ENCODE results near the gene NCOR2. TPM values are rescaled to one million over a fixed set of nuclear protein-coding genes. Genes with fewer than 3 reads are reported as not detected.

NCOR2 gene
- total and polyA plus RNA-seq, 2 of the 4 experiments (the other 2 are of a cell fraction) = 12.9 to 40.8 TPM

GRCh38 chr12:124616394-124617221 lies 49.2 kb upstream of the NCOR2 start (continued):
- no peak for TF ChIP-seq SMC3 (IDR thresholded peaks at IDR 0.05; ENCODE audit: low read depth, low read length)

- H2BK5ac ChIP-seq (ENCODE audit: low read depth, low read length, poor library complexity, severe bottlenecking) = no peak overlapping the region
- peaks cover 9% of the 10 kb centered on the region for H3K9me3 ChIP-seq (ENCODE audit: control insufficient read depth, insufficient read depth, low read length)
- H3K56ac ChIP-seq (ENCODE audit: extremely low read depth, insufficient read depth, low read length) = no peak overlapping the region
- no peak overlapping the region for H3K14ac ChIP-seq (replicated peaks; ENCODE audit: low read depth, low read length)
- H2AK9ac ChIP-seq (replicated peaks; ENCODE audit: low read depth, low read length, poor library complexity) = no peak overlapping the region
- H3K9ac ChIP-seq (ENCODE audit: low read depth, low read length) = no peak overlapping the region
- no peak overlapping the region for H3K4ac ChIP-seq (ENCODE audit: low read depth, low read length)
- no peaks in the 10 kb centered on the region for H3K79me1 ChIP-seq (ENCODE audit: low read depth in 1 of 2, low read length in 2 of 2)
- no peak overlapping the region for H2BK120ac ChIP-seq (ENCODE audit: low read depth, low read length)
- H3K18ac ChIP-seq (ENCODE audit: low read depth, low read length) = no peak overlapping the region
- no peak overlapping the region for H2BK20ac ChIP-seq (ENCODE audit: low read depth, low read length)
- H3K23ac ChIP-seq (ENCODE audit: low read depth, low read length) = no peak overlapping the region
- no peak overlapping the region for H2AK5ac ChIP-seq (ENCODE audit: low read depth, low read length)
- ChIA-PET POLR2A (ENCODE audit: unreplicated experiment) (no interaction called here), CTCF (no interaction called here)
- H4K5ac ChIP-seq (ENCODE audit: low read depth, low read length) = no peak overlapping the region
- no TSS peak for BruUV-seq (replicated peaks)
- H3K4me3 ChIP-seq (ENCODE audit: insufficient read depth, low read depth, low read length) = no peak overlapping the region
- H4K20me1 ChIP-seq (ENCODE audit: insufficient read depth, low read length) = no peaks in the 10 kb centered on the region
- H3K27me3 ChIP-seq (ENCODE audit: control insufficient read depth, insufficient read depth, low read length) = peaks cover 29% of the 10 kb centered on the region
- H3K9me1 ChIP-seq (ENCODE audit: insufficient read depth, low read length) = 0 out of 2 replicates have a peak, but pooled peaks cover 3% of the 10 kb centered on the region
- H3K4me1 ChIP-seq (ENCODE audit: control insufficient read depth, insufficient read depth, low read length) = no peaks in the 10 kb centered on the region
- WGBS, 2 experiments (ENCODE audit: extremely low coverage in 2 of 2, insufficient read length in 1 of 2) = 60% methylated on average over 2 of the region's 6 CpGs; no CpG with 5 or more reads in 1 of the 2 experiments
- H3K36me3 ChIP-seq (ENCODE audit: control insufficient read depth, insufficient read depth, low read length) = no peaks in the 10 kb centered on the region
- no peak overlapping the region for H4K8ac ChIP-seq (ENCODE audit: low read depth in 2 of 2, low read length in 2 of 2)
- intact Hi-C loops (cut with micrococcal nuclease) = no loop called here
- H3K4me2 ChIP-seq (ENCODE audit: low read depth, low read length) = no peak overlapping the region
- dilution Hi-C loops (cut with HindIII; ENCODE audit: low sequenced_read_pairs, unreplicated experiment) = no loop called here
- H2BK15ac ChIP-seq (ENCODE audit: low read depth, low read length) = no peak overlapping the region
- H4K91ac ChIP-seq (ENCODE audit: insufficient read depth, low read depth, low read length) = no peak overlapping the region
- no peak for ATAC-seq (ENCODE audit: low read depth)
- DNase-seq = no peak
- in situ Hi-C loops (cut with MboI; ENCODE audit: low sequenced_read_pairs) = no loop called here
- H3K27ac ChIP-seq (ENCODE audit: insufficient read depth, low read length) = no peak overlapping the region
- no peak overlapping the region for H2AFZ ChIP-seq (replicated peaks; ENCODE audit: low read length, poor library complexity)
- TF ChIP-seq CEBPB (IDR thresholded peaks at IDR 0.05; ENCODE audit: low read depth, low read length) (peak; percentile 44; the same call in 1 of the 2 replicates), RAD21 (IDR thresholded peaks at IDR 0.05; ENCODE audit: low read length) (no peak)
Measured at GRCh38 chr12:124614512-124615292, 47.3 kb upstream of the NCOR2 start.

Measured in IMR-90 (cell line).